H1 (cell line): ENCODE results near the gene P2RY1. TPM values are rescaled to one million over a fixed set of nuclear protein-coding genes. Genes with fewer than 3 reads are reported as not detected.

Experiments used
- CTCF ChIA-PET: fragments of 300-600 bp; sonication (Branson Sonifier 250); formaldehyde crosslinking; loops from one replicate; lab custom pipeline; 2021; ENCODE audit not compliant: partially characterized antibody; lab: Charles Lee
- POLR2A ChIA-PET: fragments of 300-600 bp; sonication (Branson Sonifier 250); formaldehyde crosslinking; loops from one replicate; lab custom pipeline; 2021; ENCODE audit warnings: inconsistent platforms; ENCODE audit not compliant: partially characterized antibody; lab: Charles Lee
- DNase-seq, 2 experiments: peaks; one replicate each; pipeline versions ENCODE4 v3.0.0 to v3.0.0-alpha.2; 2010 to 2022; ENCODE audit warnings: low spot score in 2 of 2, low read depth in 1 of 2, mixed read lengths in 1 of 2
- FAIRE-seq: peaks from 2 replicates; lab custom pipeline; 2011; peaks lifted over from hg19 to GRCh38; lab: Jason Lieb, UNC
- H2AFZ ChIP-seq: 2 replicates; pipeline ENCODE4 v1.8.1; 2012; ENCODE audit warnings: low read length, inconsistent platforms
- H2AK5ac ChIP-seq: 2 replicates; pipeline ENCODE4 v1.6.1; 2013; ENCODE audit warnings: low read depth, low read length
- H2BK120ac ChIP-seq: replicated peaks from 2 replicates; pipeline ENCODE3; 2013; ENCODE audit warnings: low read depth, low read length, inconsistent platforms
- H2BK12ac ChIP-seq: 2 replicates; pipeline ENCODE4 v1.6.1; 2013; ENCODE audit warnings: low read depth, low read length
- H2BK15ac ChIP-seq: 2 replicates; pipeline ENCODE4 v1.6.1; 2013; ENCODE audit warnings: low read length
- H2BK20ac ChIP-seq: 2 replicates; pipeline ENCODE4 v1.6.1; 2013; ENCODE audit warnings: low read length
- H2BK5ac ChIP-seq: 2 replicates; pipeline ENCODE4 v1.6.1; 2013; ENCODE audit warnings: low read depth, low read length
- H3K14ac ChIP-seq: 2 replicates; pipeline ENCODE4 v1.6.1; 2013; ENCODE audit warnings: inconsistent platforms; ENCODE audit not compliant: insufficient read length
- H3K18ac ChIP-seq: 2 replicates; pipeline ENCODE4 v1.6.1; 2013; ENCODE audit warnings: low read length; ENCODE audit errors: extremely low read depth
- H3K23ac ChIP-seq: 2 replicates; pipeline ENCODE4 v1.6.1; 2013; ENCODE audit warnings: inconsistent platforms; ENCODE audit not compliant: insufficient read length
- H3K23me2 ChIP-seq: 2 replicates; pipeline ENCODE4 v1.6.1; 2013; ENCODE audit warnings: low read depth, low read length
- H3K27ac ChIP-seq: 2 replicates; pipeline ENCODE4 v1.6.1; 2011; ENCODE audit warnings: low read depth, low read length, inconsistent platforms
- H3K27me3 ChIP-seq, 4 experiments: replicated peaks in 1 of 4; 1 replicate in 1 of 4; 2 replicates in 3 of 4; pipeline versions ENCODE4 v1.6.1 to v1.8.1; 2011 to 2013; ENCODE audit warnings: low read length in 3 of 4, mild to moderate bottlenecking in 3 of 4, inconsistent platforms in 2 of 4, mixed read lengths in 2 of 4, moderate library complexity in 1 of 4; ENCODE audit not compliant: control insufficient read depth in 3 of 4, insufficient read depth in 3 of 4; ENCODE audit errors: extremely low read depth in 1 of 4
- H3K36me3 ChIP-seq, 4 experiments: 2 replicates each; pipeline versions ENCODE4 v1.6.1 to v1.8.1; 2011 to 2013; ENCODE audit warnings: mild to moderate bottlenecking in 4 of 4, low read length in 3 of 4, moderate library complexity in 2 of 4, control low read depth in 1 of 4, inconsistent platforms in 1 of 4; ENCODE audit not compliant: insufficient read depth in 4 of 4, control insufficient read depth in 2 of 4
- H3K4ac ChIP-seq: replicated peaks from 2 replicates; pipeline ENCODE3; 2013; ENCODE audit warnings: low read length, low read depth, mixed read lengths, inconsistent platforms; ENCODE audit not compliant: insufficient read length
- H3K4me1 ChIP-seq, 4 experiments: replicated peaks in 1 of 4; 1 replicate in 1 of 4; 2 replicates in 3 of 4; pipeline versions ENCODE4 v1.6.1 to v1.8.1; 2011 to 2013; ENCODE audit warnings: low read length in 3 of 4, inconsistent platforms in 2 of 4, mixed read lengths in 1 of 4; ENCODE audit not compliant: insufficient read depth in 4 of 4, control insufficient read depth in 3 of 4
- H3K4me2 ChIP-seq, 2 experiments: 2 replicates each; pipeline versions ENCODE4 v1.6.1 to v1.8.1; 2011 to 2013; ENCODE audit warnings: low read depth in 2 of 2, low read length in 2 of 2, control low read depth in 1 of 2, inconsistent platforms in 1 of 2, mild to moderate bottlenecking in 1 of 2; ENCODE audit not compliant: insufficient read depth in 1 of 2
- H3K4me3 ChIP-seq, 4 experiments: fragments of 200-600, 300-600 bp in 1 of 4; sonication (generic), shearing (Covaris generic), sonication (Bioruptor Twin) in 1 of 4; 2 replicates each; pipeline versions ENCODE4 v1.5.1 to v1.8.1; 2011 to 2016; ENCODE audit warnings: low read length in 4 of 4, low read depth in 3 of 4, control low read depth in 2 of 4, inconsistent platforms in 2 of 4, mild to moderate bottlenecking in 2 of 4, mixed read lengths in 1 of 4, moderate library complexity in 1 of 4; ENCODE audit not compliant: insufficient read depth in 2 of 4; ENCODE audit errors: extremely low read depth in 1 of 4
- H3K56ac ChIP-seq: replicated peaks from 2 replicates; pipeline ENCODE3; 2013; ENCODE audit warnings: low read depth, mild to moderate bottlenecking, mixed read lengths, low read length, inconsistent platforms; ENCODE audit not compliant: insufficient read length
- H3K79me1 ChIP-seq: 2 replicates; pipeline ENCODE4 v1.6.1; 2013; ENCODE audit warnings: low read depth, low read length, control low read depth
- H3K79me2 ChIP-seq, 2 experiments: 2 replicates each; pipeline versions ENCODE4 v1.6.1 to v1.8.1; 2012 to 2013; ENCODE audit warnings: low read length in 2 of 2, mild to moderate bottlenecking in 2 of 2, inconsistent platforms in 1 of 2; ENCODE audit not compliant: insufficient read depth in 2 of 2, control insufficient read depth in 1 of 2
- H3K9ac ChIP-seq, 4 experiments: replicated peaks in 1 of 4; 1 replicate in 1 of 4; 2 replicates in 3 of 4; pipeline versions ENCODE4 v1.6.1 to v1.8.1; 2011 to 2013; ENCODE audit warnings: low read depth in 3 of 4, low read length in 3 of 4, control low read depth in 2 of 4, mild to moderate bottlenecking in 2 of 4, moderate library complexity in 2 of 4, inconsistent platforms in 1 of 4; ENCODE audit errors: extremely low read depth in 1 of 4
- H3K9me3 ChIP-seq, 2 experiments: 2 replicates each; pipeline versions ENCODE4 v1.6.1 to v1.8.1; 2012 to 2013; ENCODE audit warnings: mild to moderate bottlenecking in 2 of 2, moderate library complexity in 2 of 2, control low read depth in 1 of 2, inconsistent platforms in 1 of 2, low read depth in 1 of 2, low read length in 1 of 2, mixed read lengths in 1 of 2; ENCODE audit not compliant: insufficient read depth in 2 of 2
- H4K20me1 ChIP-seq, 2 experiments: replicated peaks in 1 of 2; 2 replicates each; pipeline versions ENCODE3 to v1.8.1; 2011 to 2013; ENCODE audit warnings: inconsistent platforms in 2 of 2, low read length in 2 of 2, mild to moderate bottlenecking in 1 of 2; ENCODE audit not compliant: insufficient read depth in 2 of 2, control insufficient read depth in 1 of 2
- H4K5ac ChIP-seq: 2 replicates; pipeline ENCODE4 v1.6.1; 2013; ENCODE audit warnings: low read length, low read depth, mixed read lengths, inconsistent platforms; ENCODE audit not compliant: insufficient read length
- H4K8ac ChIP-seq: 2 replicates; pipeline ENCODE4 v1.8.0; 2013; ENCODE audit warnings: mild to moderate bottlenecking, moderate library complexity, low read length, inconsistent platforms; ENCODE audit not compliant: insufficient read depth; ENCODE audit errors: extremely low read depth
- H4K91ac ChIP-seq: replicated peaks from 2 replicates; pipeline ENCODE3; 2013; ENCODE audit warnings: low read length, mixed read lengths, inconsistent platforms; ENCODE audit not compliant: insufficient read length
- ASH2L ChIP-seq: fragments of 200-600, 300-600 bp; sonication (generic); IDR thresholded peaks from one replicate; pipeline ENCODE4 v1.7.1; 2017; ENCODE audit warnings: low read length
- CHD1 ChIP-seq: IDR thresholded peaks from 2 replicates; pipeline ENCODE4 v1.6.1; 2012; ENCODE audit warnings: low read depth, low read length, improper control_type of control experiment
- E2F6 ChIP-seq: IDR thresholded peaks from 2 replicates; pipeline ENCODE4 v1.6.1; 2012; ENCODE audit warnings: inconsistent platforms
- EZH2 ChIP-seq: fragments of 200-600 bp; sonication (generic); IDR thresholded peaks from 2 replicates; pipeline ENCODE4 v1.7.1; 2012; ENCODE audit warnings: low read depth, mild to moderate bottlenecking, moderate library complexity, low read length, inconsistent platforms; ENCODE audit not compliant: severe bottlenecking
- GABPA ChIP-seq: IDR thresholded peaks from 2 replicates; pipeline ENCODE4 v1.6.1; 2011; ENCODE audit warnings: mild to moderate bottlenecking, low read length, moderate library complexity, borderline replicate concordance; ENCODE audit not compliant: insufficient read depth
- HDAC2 ChIP-seq, 2 experiments: fragments of 300-600 bp in 1 of 2; sonication (generic) in 1 of 2; IDR thresholded peaks; 2 replicates each; pipeline ENCODE4 v1.6.1; 2011 to 2012; ENCODE audit warnings: low read depth in 2 of 2, low read length in 2 of 2, mild to moderate bottlenecking in 2 of 2, moderate library complexity in 2 of 2, borderline replicate concordance in 1 of 2, inconsistent platforms in 1 of 2
- KDM5A ChIP-seq: fragments of 200-600 bp; IDR thresholded peaks from 2 replicates; pipeline ENCODE4 v1.7.1; 2012; ENCODE audit warnings: mild to moderate bottlenecking, low read length, inconsistent platforms, mixed read lengths
- MAX ChIP-seq: IDR thresholded peaks from 2 replicates; pipeline ENCODE4 v1.6.1; 2012; ENCODE audit warnings: inconsistent platforms
- POLR2A ChIP-seq, 2 experiments: IDR thresholded peaks; 1 replicate in 1 of 2; 2 replicates in 1 of 2; pipeline ENCODE4 v1.6.1; 2011; ENCODE audit warnings: low read depth in 2 of 2, low read length in 2 of 2, mild to moderate bottlenecking in 2 of 2; ENCODE audit errors: control extremely low read depth in 1 of 2
- RAD21 ChIP-seq, 2 experiments: IDR thresholded peaks in 1 of 2; conservative IDR thresholded peaks in 1 of 2; 2 replicates each; pipeline ENCODE4 v1.6.1; 2011; ENCODE audit warnings: low read depth in 2 of 2, low read length in 2 of 2, improper control_type of control experiment in 1 of 2, inconsistent platforms in 1 of 2, mild to moderate bottlenecking in 1 of 2, moderate library complexity in 1 of 2
- SIX5 ChIP-seq: IDR thresholded peaks from 2 replicates; pipeline ENCODE4 v1.6.1; 2011; ENCODE audit warnings: mild to moderate bottlenecking, low read depth, low read length
- ZNF274 ChIP-seq: IDR thresholded peaks from 2 replicates; pipeline ENCODE4 v1.7.0; 2012; ENCODE audit warnings: low read length, borderline replicate concordance; ENCODE audit errors: extremely low read depth
- WGBS, 2 experiments: shearing (Covaris generic) in 1 of 2; methylation state at CpG; one replicate each; pipeline versions ENCODE4 v1.1.6 to v1.1.7; 2013 to 2015; ENCODE audit warnings: low lambda C conversion rate in 2 of 2, mixed read lengths in 2 of 2, inconsistent platforms in 1 of 2, low coverage in 1 of 2, missing lambda C conversion rate in 1 of 2; ENCODE audit not compliant: insufficient replicate concordance in 2 of 2, insufficient coverage in 1 of 2, insufficient read length in 1 of 2; ENCODE audit errors: extremely low coverage in 1 of 2, missing lambda C conversion rate in 1 of 2; 5-methylcytosine and 5-hydroxymethylcytosine counted together
- polyA plus RNA-seq, 7 experiments: library from polyadenylated mRNA; depleted of rRNA in 3 of 7; stranded (reverse) in 5 of 7; unstranded in 2 of 7; fragments of >200 nt in 5 of 7; fragments of 200-250 nt in 2 of 7; gene quantifications; 1 replicate in 5 of 7; 2 replicates in 1 of 7; 4 replicates in 1 of 7; pipeline versions ENCODE4 v1.2.1 to v1.2.3, GENCODE V29; 2011 to 2013; ENCODE audit warnings: missing spikeins in 2 of 7, mixed read lengths in 2 of 7
- total RNA-seq: library from RNA; stranded (reverse); fragmentation: NEBNext Ultra II Directional; extraction: Animal tissue kit (Norgen Biotek cat#: 25700); gene quantifications from 2 replicates; pipeline ENCODE4 v1.2.1, GENCODE V29; 2021

Gene P2RY1
- total and polyA plus RNA-seq, 2 of the 8 experiments (the other 6 are each of a cell fraction or from before 2014, with no cell fraction given), result 6.5 to 28.3 TPM

DNA sequence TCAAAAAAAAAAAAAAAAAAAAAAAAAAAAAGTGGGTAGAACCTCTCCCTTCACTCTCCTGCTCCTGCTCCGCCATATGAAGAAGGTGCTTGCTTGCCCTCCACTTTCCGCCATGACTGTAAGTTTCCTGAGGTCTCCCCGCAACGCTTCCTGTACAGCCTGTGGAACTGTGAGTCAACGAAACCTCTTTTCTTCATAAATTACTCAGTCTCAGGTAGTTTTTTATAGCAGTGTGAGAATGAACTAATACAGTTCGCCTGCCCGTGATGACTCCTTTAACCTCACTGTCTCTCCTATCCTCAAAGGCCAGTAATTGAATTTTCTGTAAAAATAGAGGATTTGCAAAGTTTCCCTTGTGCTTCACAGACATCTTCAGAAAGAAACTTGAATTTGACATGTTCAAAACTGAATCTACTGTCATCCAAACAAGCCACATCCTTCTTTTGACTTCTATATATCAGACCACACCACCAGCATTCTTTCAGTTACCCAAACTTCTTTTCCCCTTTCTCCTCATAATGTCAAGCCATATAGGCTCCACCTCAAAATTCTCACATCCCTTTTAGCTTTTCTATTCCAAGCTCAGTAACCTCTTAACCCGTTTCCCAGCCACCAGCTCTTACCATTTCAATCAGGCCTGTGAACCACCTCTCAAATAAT is 44.3 kb downstream of the P2RY1 start:
- 96% methylated on average over 7 of the region's 8 CpGs; no CpG with 5 or more reads in 1 of the 2 experiments for WGBS, 2 experiments
- no peaks in the 10 kb centered on the region for H3K23me2 ChIP-seq
- no peak overlapping the region for H2AK5ac ChIP-seq
- no peak overlapping the region for H3K27ac ChIP-seq
- H2AFZ ChIP-seq, result no peak overlapping the region
- no peaks in the 10 kb centered on the region for H3K36me3 ChIP-seq
- no peaks in the 10 kb centered on the region for H3K79me1 ChIP-seq
- H2BK5ac ChIP-seq, result no peak overlapping the region
- DNase-seq (no peak), FAIRE-seq (no peak)
- H2BK12ac ChIP-seq, result no peak overlapping the region
- no peak overlapping the region for H2BK20ac ChIP-seq
- no peaks in the 10 kb centered on the region for H3K79me2 ChIP-seq
- H3K4me3 ChIP-seq, result no peak overlapping the region
- no peak overlapping the region for H4K8ac ChIP-seq
- H3K27me3 ChIP-seq, result no peaks in the 10 kb centered on the region
- no peak overlapping the region for H3K56ac ChIP-seq
- no peak overlapping the region for H3K9ac ChIP-seq
- H4K20me1 ChIP-seq, result no peaks in the 10 kb centered on the region
- no peaks in the 10 kb centered on the region for H3K9me3 ChIP-seq
- no peak overlapping the region for H3K14ac ChIP-seq
- no peak overlapping the region for H3K18ac ChIP-seq
- ChIA-PET CTCF (no interaction called here), POLR2A (no interaction called here)
- no peak overlapping the region for H4K5ac ChIP-seq
- no peaks in the 10 kb centered on the region for H3K4me1 ChIP-seq
- H4K91ac ChIP-seq, result no peak overlapping the region
- no peak overlapping the region for H3K23ac ChIP-seq
- no peak overlapping the region for H3K4me2 ChIP-seq
- no peak overlapping the region for H2BK120ac ChIP-seq
- H2BK15ac ChIP-seq, result no peak overlapping the region
- H3K4ac ChIP-seq, result no peak overlapping the region
- TF ChIP-seq CHD1 (no peak), KDM5A (no peak), EZH2 (no peak), POLR2A (IDR thresholded peaks at IDR 0.05; ENCODE audit: control extremely low read depth in 1 of 2, low read depth in 2 of 2, low read length in 2 of 2) (no peak), ASH2L (no peak), E2F6 (no peak), SIX5 (no peak), RAD21 (IDR thresholded peaks at IDR 0.05 in 1 of 2, conservative IDR thresholded peaks at IDR 0.05 in 1 of 2; ENCODE audit: low read depth in 2 of 2, low read length in 2 of 2) (no peak), HDAC2 (IDR thresholded peaks at IDR 0.05; ENCODE audit: borderline replicate concordance in 1 of 2, low read depth in 2 of 2, low read length in 2 of 2) (no peak), GABPA (no peak), ZNF274 (no peak), MAX (no peak)
